ENCODE measurements around the gene ERBIN. TPM values are rescaled to one million over a fixed set of nuclear protein-coding genes. Genes with fewer than 3 reads are reported as not detected.
"Not testable (repeated sequence)": the region's sequence is repeated elsewhere in the genome, so short reads cannot be mapped to it uniquely, and the experiment has no call there.

The ERBIN gene
- total RNA-seq, 2 donors from 2014 or later: 17.8 to 52.7 TPM

- H3K27me3 ChIP-seq: no peaks in the 10 kb centered on the region
- no peak for TF ChIP-seq POLR2A (IDR thresholded peaks at IDR 0.05)
- no peak for TF ChIP-seq CTCF (IDR thresholded peaks at IDR 0.05)
- H3K4me3 ChIP-seq: no peak overlapping the region
- peak; percentile 71 for ATAC-seq
- WGBS, 2 donors: 11 to 13% methylated on average over 3 of the region's 3 CpGs
- no peaks in the 10 kb centered on the region for H3K9me3 ChIP-seq
- H3K36me3 ChIP-seq (replicated peaks in 1 of 2; ENCODE audit: insufficient read depth in 1 of 2, low read depth in 2 of 2): no peaks in the 10 kb centered on the region
- H3K27ac ChIP-seq: peak overlapping the region in 2 of 4 donors; percentile 21 to 39
- DNase-seq: no peak
- intact Hi-C loops (cut with DNase I): no loop called here
- H3K4me1 ChIP-seq: peaks cover 8% of the 10 kb centered on the region
Measured at GRCh38 chr5:65914641-65915196, 11.7 kb upstream of the ERBIN start.

GRCh38 chr5:65915661-65916060 lies 10.7 kb upstream of the ERBIN start:
- H3K4me1 ChIP-seq; intact Hi-C loops (cut with DNase I); H3K36me3 ChIP-seq (replicated peaks in 1 of 2; ENCODE audit: insufficient read depth in 1 of 2, low read depth in 2 of 2); H3K9me3 ChIP-seq; H3K27me3 ChIP-seq; H3K27ac ChIP-seq; ATAC-seq; H3K4me3 ChIP-seq; DNase-seq: not testable (repeated sequence)
- WGBS, 2 donors: 87 to 93% methylated on average over 6 of the region's 6 CpGs

GRCh38 chr5:65916066-65916465 lies 10.3 kb upstream of the ERBIN start:
- Histone ChIP-seq H3K4me1 (peaks cover 8% of the 10 kb centered on the region), H3K9me3 (no peaks in the 10 kb centered on the region), H3K4me3 (no peak overlapping the region), H3K27ac (no peak overlapping the region), H3K36me3 (replicated peaks in 1 of 2; ENCODE audit: insufficient read depth in 1 of 2, low read depth in 2 of 2) (no peaks in the 10 kb centered on the region), H3K27me3 (no peaks in the 10 kb centered on the region)
- no peak for ATAC-seq
- TF ChIP-seq CTCF (IDR thresholded peaks at IDR 0.05) (no peak), POLR2A (IDR thresholded peaks at IDR 0.05) (no peak)
- intact Hi-C loops (cut with DNase I): no loop called here
- no peak for DNase-seq
- WGBS, 2 donors: 83 to 85% methylated on average over 3 of the region's 3 CpGs

GRCh38 chr5:65916636-65917035 lies 9.7 kb upstream of the ERBIN start:
- no peak for ATAC-seq
- no peak for DNase-seq

GRCh38 chr5:65919773-65920172 lies 6.6 kb upstream of the ERBIN start:
- Histone ChIP-seq H3K36me3 (replicated peaks in 1 of 2; ENCODE audit: insufficient read depth in 1 of 2, low read depth in 2 of 2) (no peaks in the 10 kb centered on the region), H3K4me3 (no peak overlapping the region), H3K27me3 (no peaks in the 10 kb centered on the region), H3K4me1 (peaks cover 8% of the 10 kb centered on the region), H3K9me3 (no peaks in the 10 kb centered on the region), H3K27ac (no peak overlapping the region)
- intact Hi-C loops (cut with DNase I): no loop called here
- DNase-seq: no peak
- ATAC-seq: no peak
- TF ChIP-seq CTCF (IDR thresholded peaks at IDR 0.05) (no peak), POLR2A (IDR thresholded peaks at IDR 0.05) (no peak)

More at GRCh38 chr5:65916636-65917035, 9.7 kb upstream of the ERBIN start:
- no peak for TF ChIP-seq POLR2A (IDR thresholded peaks at IDR 0.05)
- TF ChIP-seq CTCF (IDR thresholded peaks at IDR 0.05): no peak
- intact Hi-C loops (cut with DNase I): no loop called here
- H3K9me3 ChIP-seq: no peaks in the 10 kb centered on the region
- peaks cover 8% of the 10 kb centered on the region for H3K4me1 ChIP-seq
- 21 to 33% methylated on average over 1 of the region's 1 CpG for WGBS, 2 donors
- H3K36me3 ChIP-seq (replicated peaks in 1 of 2; ENCODE audit: insufficient read depth in 1 of 2, low read depth in 2 of 2): no peaks in the 10 kb centered on the region
- no peaks in the 10 kb centered on the region for H3K27me3 ChIP-seq
- no peak overlapping the region for H3K27ac ChIP-seq
- H3K4me3 ChIP-seq: no peak overlapping the region
